ENCODE results near the gene GPR55.
A peak's percentile ranks its signal among the peaks of the same experiment; 100 is the strongest.

GPR55 gene

DNA sequence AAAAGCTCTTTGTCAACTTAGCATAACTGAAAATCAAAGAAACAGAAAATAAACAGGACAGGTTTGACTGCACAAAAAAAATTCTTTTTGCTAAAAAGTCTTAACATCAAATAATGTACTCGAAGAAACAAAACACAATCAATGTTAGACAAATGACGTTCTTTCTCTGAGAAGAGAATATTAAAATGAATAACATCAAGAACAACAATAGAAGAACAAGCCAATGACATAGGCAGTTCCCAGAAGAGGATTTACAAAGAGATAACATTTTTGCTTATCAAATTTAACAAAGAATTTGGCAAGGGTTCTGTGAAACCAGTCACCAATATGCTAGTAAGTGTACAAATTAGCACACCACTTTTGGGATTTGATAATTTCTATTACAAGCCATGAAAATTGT, 5.8 kb downstream of the GPR55 start:
- no peak for DNase-seq (ENCODE audit: low read depth)

DNA sequence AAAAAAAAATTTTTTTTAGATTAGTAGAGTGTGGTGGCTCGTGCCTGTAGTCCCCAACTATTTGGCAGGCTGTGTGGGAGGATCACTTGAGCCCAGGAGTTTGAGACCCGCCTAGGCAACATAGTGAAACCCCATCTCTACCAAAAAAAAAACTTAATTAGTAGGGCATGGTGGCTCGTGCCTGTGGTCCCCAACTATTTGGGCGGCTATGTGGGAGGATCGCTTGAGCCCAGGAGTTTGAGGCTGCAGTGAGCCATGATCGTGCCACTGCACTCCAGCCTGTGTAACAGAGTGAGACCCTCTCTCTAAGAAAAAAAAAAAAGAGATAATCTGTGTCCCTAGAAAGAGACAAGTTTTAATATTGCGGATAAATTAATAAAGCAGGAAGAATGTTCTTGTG, 8.8 kb downstream of the GPR55 start:
- DNase-seq (ENCODE audit: low read depth), result no peak

DNA sequence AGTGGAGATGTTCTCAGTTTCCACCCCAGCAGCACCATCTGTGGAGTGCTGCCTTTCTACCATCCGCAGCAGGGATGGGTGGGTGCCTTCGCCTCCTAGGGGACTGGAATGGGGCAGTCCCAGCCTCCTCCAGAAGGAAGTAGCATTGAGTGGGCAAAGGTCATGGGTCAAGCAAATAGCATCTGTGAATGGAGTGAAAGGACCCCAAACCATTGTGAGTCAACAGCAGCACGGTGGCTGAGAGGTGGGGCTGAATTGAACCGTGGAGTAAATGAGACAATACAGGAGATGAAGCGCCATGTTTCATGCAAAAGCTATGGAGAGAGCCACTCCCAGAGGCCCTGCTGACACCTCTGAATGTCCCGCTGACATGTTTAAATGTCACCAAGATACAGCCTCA, 9.7 kb downstream of the GPR55 start:
- no peak for DNase-seq (ENCODE audit: low read depth)

- DNase-seq (ENCODE audit: low read depth), result no peak
Observed at GRCh38 chr2:230914886-230915285, 10.2 kb downstream of the GPR55 start.

- DNase-seq (ENCODE audit: low read depth), result no peak
Observed at GRCh38 chr2:230913406-230914143, 11.5 kb downstream of the GPR55 start.

DNA sequence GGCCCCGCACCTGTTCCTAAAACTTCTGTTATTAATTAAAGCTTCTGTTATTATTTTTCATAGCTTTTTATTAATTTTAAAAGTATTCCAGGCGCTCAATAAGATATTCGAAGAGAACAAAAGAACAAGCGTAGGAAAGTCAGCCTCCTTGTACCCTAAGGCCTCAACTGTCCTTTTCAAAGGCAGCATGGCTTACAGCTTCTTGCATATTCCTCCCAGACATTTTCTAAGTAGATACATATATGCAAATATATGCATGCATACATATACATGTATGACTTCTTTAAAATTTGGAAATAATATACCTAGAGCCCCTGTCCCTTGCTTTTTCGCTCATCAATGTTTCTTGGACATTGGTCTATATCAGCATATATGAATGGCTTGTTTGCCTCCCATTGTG, 12.3 kb downstream of the GPR55 start:
- no peak for DNase-seq (ENCODE audit: low read depth)

DNA sequence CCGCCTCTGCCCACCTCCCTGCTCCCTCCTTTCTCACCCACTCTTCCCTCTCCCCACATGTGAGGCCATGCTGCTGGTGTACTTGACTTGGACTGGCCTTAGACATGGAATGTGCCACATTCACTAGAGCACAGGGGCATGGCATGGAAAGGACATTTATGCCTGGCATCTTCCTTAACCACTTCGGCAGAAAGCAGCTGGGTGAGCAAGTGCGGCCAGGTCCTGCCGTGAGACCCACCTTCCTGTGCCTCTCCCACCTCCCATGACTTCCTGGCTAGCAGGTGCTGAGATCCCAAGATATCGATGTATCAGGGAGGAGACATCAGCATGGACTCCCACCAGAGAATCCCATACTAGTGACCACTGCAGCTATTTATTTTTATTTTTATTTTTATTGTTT, 13.0 kb downstream of the GPR55 start:
- no peak for DNase-seq (ENCODE audit: low read depth)

DNA sequence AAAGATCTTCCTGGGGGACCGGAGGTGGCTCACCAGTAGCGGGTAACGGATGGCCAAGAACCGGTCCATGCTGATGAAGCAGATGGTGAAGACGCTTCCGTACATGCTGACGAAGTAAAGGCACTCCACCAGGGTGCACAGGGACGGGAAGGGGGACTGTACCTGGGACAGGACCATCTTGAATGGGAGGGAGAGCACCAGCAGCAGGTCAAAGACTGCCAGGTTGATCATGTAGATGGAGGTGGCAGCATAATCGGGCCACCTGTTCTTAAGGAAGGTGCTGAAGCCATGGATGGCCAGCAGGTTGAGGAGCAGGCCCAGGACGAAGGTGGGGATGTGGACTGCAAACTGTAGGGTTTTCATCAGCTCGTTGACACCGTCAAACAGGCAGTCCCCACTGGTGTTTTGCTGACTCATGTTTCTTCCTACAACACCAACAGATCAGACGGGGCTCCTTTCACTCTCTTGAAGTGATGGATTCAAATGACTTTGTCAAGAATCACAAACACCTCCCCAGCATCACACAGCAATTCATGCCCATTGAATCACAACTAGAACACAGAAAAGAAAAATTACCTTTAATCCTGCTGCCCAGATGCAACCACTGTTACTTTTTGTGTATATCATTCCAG, 14.4 kb downstream of the GPR55 start:
- DNase-seq (ENCODE audit: low read depth), result no peak

- DNase-seq (ENCODE audit: low read depth), result no peak
Observed at GRCh38 chr2:230909841-230910545, 15.0 kb downstream of the GPR55 start.

DNA sequence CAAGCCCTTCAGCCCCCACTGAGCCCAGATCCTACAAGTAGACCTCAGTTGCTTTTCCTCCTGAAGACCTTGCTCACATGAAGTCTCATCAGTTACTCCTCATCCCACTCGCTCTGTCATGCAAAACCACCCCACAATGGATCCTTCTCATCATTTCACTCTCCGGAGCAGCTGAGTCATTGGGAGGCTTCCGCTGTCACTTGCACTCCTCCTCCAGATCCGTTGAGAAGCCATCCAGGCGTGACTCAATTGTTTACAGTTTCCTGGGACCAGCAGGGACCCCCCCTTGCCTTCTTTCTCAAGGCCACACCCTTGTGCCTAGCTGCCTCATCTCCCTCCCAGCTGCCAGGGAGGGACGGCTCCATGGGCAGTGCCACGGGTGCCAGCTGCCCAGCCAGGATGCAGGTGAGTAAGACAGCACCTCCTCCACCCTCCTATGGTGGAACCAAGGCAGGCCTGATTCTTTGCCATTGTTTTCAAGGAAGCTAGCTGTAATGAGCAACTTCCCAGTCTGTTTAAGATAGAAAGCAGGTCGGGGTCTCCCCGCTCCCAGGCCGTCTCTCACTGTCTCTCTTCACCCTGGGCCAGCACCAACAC, 16.3 kb downstream of the GPR55 start:
- peak; percentile 56 for DNase-seq (ENCODE audit: low read depth)

GRCh38 chr2:230908092-230908594, 16.9 kb downstream of the GPR55 start:
- no peak for DNase-seq (ENCODE audit: low read depth)

DNA sequence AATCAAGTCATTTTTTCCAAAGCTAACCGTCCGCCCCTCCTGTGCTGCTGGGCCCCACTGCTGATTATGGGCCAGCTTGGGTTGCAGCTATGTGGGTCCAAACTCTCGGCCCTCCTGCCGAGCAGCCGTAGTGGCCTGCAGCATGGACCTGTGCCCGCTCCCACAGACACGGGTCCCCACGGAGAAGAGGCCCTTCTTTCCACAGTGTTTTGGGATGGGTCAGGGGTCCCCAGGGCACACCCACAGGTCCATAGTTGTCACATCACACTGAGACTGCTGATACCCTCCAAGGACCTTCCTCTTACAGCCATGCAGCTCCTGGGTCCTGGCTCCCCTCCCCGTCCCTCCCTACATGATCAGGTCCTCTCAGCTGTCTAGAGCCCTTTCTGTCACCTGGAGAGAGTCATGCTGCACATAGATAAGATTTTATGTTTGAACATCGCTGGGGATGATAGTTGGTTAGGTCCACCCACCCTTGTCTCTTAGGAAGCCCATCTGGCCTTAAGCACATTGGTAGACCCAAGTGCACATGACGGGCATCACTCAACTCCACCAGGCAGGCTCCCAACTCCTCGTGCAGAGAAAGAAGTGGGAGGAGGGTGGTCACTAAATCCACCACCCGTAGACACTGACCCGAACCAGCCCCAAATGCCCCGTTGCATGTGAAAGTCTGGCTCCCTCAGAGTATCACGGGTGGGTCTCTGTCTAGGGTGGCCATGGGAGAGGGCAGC, 17.5 kb downstream of the GPR55 start:
- no peak for DNase-seq (ENCODE audit: low read depth)

GRCh38 chr2:230906471-230907230, 18.4 kb downstream of the GPR55 start:
- DNase-seq (ENCODE audit: low read depth), result no peak

DNA sequence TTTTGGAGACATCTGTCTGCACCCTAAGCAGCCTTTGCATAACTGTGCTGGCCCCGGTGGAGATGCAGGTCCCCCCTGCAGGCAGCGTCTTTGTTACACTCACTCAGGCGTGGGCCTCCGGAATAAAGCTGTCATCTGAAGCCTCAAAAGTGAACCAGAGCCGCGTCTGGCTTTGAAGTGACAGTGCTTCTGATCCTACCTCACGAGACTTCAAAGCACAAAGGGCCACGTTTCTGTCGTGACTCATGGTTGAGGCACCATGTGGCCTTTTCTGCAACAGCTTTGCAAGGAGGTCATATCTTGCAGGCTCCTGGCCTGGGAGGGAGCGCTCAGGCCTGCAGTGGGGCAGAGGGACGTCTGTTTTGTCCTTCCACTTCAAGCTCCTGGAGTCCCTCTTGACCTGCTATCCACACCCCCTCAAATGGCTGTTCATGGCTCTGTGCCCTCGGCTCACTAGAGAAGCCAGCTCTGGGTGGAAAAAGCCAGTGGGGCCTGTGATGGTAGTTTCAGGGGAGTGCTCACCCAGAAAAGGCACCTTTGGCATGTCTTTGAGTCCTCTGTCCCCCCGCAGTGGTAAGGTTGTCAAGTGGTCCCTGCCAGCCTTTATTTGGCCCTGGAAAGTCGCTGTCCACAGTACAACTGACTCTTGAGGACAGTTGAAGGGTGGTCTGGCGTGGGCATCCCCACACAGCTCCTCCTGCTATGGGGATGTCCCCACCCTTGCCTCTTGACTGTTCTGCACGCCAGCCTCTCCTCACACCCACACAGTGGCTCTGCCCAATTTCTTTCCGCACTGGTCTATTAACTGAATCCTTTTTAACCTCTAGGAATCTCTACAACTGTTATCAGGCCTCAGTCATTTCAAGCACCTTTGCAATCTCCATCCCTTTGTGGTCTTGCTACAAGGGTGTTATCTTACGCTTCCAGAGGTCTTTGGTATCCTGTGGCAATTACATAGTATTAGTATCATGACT, 19.3 kb downstream of the GPR55 start:
- DNase-seq (ENCODE audit: low read depth), result no peak

DNA sequence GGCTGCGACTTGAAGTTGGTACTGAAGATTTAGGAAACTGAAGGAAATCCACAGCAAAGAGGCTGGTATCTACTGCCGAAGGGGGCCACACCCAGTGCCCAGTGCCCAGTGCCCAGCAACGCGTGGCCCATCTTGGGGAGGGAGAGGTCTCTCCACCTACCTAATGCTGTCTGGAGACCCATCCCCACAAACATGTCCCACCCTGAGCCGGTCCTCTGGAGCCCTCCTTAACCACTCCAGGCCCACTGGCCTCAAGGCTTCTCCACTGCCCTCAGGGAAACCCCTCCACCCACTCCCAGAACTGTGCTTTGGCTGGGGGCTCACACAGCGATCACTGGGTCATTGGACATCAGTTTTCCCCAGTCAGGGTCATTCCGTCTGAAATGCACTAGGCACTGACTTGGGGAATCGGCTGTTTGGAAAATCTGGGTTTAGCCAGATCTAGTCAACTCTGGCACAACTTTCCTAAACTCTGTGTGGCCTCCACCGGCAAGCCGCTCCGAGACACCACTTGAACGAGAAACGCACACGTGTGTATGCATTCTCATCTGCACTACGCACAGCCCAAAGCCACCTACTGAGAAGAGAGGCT, 20.1 kb downstream of the GPR55 start:
- no peak for DNase-seq (ENCODE audit: low read depth)

DNA sequence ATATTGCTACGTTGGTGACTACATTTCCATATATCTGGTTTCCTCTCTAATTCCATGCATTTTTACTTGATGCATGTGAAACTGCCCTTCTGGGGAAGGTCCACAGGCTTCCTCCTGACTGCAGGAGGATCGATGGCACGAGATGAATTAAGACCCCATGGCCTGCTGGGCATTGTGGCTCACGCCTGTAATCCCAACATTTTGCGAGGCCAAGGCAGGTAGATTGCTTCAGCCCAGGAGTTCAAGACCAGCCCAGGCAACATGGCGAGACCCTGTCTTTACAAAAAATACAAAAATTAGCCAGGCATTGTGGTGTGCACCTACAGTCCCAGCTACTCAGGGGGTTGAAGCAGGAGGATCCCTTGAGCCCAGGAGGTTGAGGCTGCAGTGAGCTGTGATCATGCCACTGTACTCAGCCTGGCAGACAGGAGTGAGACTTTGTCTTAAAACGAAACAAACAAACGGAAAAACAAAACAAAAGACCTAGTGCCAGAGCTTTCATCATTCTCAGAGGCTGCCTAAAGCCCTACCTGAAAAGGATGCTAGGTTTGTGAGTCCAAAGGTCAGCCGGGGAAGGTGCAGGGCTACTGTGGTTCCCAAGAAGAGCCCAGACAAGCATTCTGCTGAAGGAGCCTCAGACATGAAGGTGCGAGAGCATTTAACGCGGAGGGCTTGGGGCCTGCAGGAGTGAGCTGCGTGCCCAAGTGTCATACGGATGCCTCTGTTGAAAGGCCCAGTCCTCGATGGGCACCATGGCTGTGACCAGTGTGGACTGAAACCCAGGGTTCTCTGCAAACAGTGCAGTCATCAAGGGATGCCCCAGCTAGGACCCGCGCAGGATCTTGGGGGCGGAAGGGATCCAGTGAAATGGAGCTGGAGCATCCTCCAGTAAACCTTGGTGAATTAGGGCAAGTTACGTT, 21.6 kb downstream of the GPR55 start:
- DNase-seq (ENCODE audit: low read depth), result no peak

DNA sequence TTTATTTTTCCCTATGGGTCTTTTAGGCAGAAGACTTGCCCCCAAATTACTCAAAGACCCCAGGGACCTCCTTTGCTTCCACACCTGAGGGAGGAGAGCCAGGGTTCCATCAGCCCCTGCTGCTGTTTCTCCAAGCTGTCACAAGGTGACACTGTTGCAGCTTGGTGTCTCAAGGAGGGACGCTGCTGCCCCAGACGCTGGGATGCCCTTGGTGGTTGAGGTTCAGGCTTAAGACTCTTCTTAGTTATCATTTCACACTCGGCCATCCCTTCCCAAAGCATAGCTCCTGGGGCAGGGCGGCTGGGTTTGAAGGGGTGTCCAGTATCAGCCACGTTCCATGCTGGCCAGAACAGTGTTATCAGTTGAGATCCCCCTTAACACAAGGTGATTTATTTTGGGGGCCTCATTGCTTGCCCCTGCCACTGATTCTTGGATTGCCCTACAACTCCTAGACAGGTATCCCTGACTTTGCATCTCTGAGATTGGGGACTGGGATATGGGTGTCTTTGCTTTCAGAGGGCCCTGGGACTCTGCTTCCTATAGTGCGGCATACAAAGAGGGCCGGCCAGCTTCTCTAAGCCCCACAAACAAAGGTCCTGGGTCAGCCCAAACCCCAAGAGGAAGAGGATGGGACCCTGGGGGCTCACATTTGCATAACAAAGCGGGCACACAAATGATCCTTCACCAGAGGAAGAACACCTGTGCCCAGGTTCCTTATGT, 22.7 kb downstream of the GPR55 start:
- peak; percentile 10 for DNase-seq (ENCODE audit: low read depth)

DNA sequence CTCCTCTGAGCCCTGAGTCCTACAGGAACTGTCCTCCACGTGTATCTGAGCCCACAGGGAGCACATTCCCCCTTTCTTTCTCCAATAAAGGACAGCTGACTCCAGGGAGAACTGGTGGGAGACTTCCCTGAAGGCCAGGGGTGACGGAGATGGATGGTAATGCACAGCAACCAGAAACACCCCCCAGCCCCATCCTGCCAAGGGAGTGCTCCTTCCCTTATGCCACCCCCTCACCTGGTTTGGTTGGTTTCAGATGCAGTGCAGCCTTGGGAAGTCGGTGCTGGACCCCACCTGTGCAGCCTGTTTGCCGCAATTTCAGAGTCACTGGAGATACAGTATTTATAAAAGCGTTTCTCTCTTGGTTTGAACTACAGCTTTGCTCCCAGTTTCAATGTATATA, 24.0 kb downstream of the GPR55 start:
- no peak for DNase-seq (ENCODE audit: low read depth)
